ENCODE measurements around the gene MTHFS.

MTHFS gene

GRCh38 chr15:79811406-79812405 is 85.1 kb downstream of the MTHFS start:
- peak; percentile 70 for DNase-seq

GRCh38 chr15:79804838-79805237 is 92.0 kb downstream of the MTHFS start:
- DNase-seq, result no peak

GRCh38 chr15:79798311-79798710 is 98.5 kb downstream of the MTHFS start:
- DNase-seq, result no peak

Data from COR-L47 (cell line).